Liver (tissue), 3 donors: Measurements from ENCODE around the gene ADK.

Experiments used
- CTCF ChIP-seq: fragments of 150-350 bp; IDR thresholded peaks from 2 replicates; pipeline ENCODE4 v1.5.1; 2017; ENCODE audit warnings: improper control_type of control experiment, low read depth, low read length; ENCODE audit not compliant: missing input control
- GABPA ChIP-seq, 2 donors: IDR thresholded peaks in 1 of 2; conservative IDR thresholded peaks in 1 of 2; 2 replicates each; pipeline ENCODE4 v1.6.1; 2016; ENCODE audit warnings: antibody characterized with exemption in 2 of 2, mild to moderate bottlenecking in 1 of 2, moderate library complexity in 1 of 2
- TAF1 ChIP-seq: conservative IDR thresholded peaks from 2 replicates; pipeline ENCODE4 v1.6.1; 2016; ENCODE audit warnings: antibody characterized with exemption, mild to moderate bottlenecking
- ZBTB33 ChIP-seq: IDR thresholded peaks from 2 replicates; pipeline ENCODE4 v1.6.1; 2016; ENCODE audit warnings: antibody characterized with exemption
- TF ChIP-seq, protein P1 (sequence below): IDR thresholded peaks from 2 replicates; pipeline ENCODE4 v1.6.1; 2016; ENCODE audit warnings: antibody characterized with exemption, mild to moderate bottlenecking
- donor health status: healthy.
- donor health status: healthy.

- TF ChIP-seq CTCF (no peak), GABPA (IDR thresholded peaks at IDR 0.05 in 1 of 2, conservative IDR thresholded peaks at IDR 0.05 in 1 of 2) (no peak), ZBTB33 (no peak), TAF1 (no peak)
- TF ChIP-seq, protein P1, sequence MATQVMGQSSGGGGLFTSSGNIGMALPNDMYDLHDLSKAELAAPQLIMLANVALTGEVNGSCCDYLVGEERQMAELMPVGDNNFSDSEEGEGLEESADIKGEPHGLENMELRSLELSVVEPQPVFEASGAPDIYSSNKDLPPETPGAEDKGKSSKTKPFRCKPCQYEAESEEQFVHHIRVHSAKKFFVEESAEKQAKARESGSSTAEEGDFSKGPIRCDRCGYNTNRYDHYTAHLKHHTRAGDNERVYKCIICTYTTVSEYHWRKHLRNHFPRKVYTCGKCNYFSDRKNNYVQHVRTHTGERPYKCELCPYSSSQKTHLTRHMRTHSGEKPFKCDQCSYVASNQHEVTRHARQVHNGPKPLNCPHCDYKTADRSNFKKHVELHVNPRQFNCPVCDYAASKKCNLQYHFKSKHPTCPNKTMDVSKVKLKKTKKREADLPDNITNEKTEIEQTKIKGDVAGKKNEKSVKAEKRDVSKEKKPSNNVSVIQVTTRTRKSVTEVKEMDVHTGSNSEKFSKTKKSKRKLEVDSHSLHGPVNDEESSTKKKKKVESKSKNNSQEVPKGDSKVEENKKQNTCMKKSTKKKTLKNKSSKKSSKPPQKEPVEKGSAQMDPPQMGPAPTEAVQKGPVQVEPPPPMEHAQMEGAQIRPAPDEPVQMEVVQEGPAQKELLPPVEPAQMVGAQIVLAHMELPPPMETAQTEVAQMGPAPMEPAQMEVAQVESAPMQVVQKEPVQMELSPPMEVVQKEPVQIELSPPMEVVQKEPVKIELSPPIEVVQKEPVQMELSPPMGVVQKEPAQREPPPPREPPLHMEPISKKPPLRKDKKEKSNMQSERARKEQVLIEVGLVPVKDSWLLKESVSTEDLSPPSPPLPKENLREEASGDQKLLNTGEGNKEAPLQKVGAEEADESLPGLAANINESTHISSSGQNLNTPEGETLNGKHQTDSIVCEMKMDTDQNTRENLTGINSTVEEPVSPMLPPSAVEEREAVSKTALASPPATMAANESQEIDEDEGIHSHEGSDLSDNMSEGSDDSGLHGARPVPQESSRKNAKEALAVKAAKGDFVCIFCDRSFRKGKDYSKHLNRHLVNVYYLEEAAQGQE: no peak
Measured at GRCh38 chr10:74483356-74483755, 332.3 kb downstream of the ADK start.
